ENCODE data around the gene CFAP100.

CFAP100 gene

GRCh38 chr3:126356373-126357264, 38.1 kb upstream of the CFAP100 start:
- DNase-seq (ENCODE audit: low read depth) = no peak

GRCh38 chr3:126357295-126358037, 37.2 kb upstream of the CFAP100 start, which contains the start of gene KLF15:
Gene KLF15 (minus strand): TSS chr3:126357408. CDS start chr3:126352922, 4,486 bp downstream.
- peak; percentile 71 for DNase-seq (ENCODE audit: low read depth)

- DNase-seq (ENCODE audit: low read depth) = no peak
These were observed 36.5 kb upstream of the CFAP100 start for GRCh38 chr3:126358038-126358815.

- DNase-seq (ENCODE audit: low read depth) = no peak
These were observed 35.9 kb upstream of the CFAP100 start for GRCh38 chr3:126358816-126359181.

- no peak for DNase-seq (ENCODE audit: low read depth)
These were observed 34.5 kb upstream of the CFAP100 start for GRCh38 chr3:126360046-126360713.

GRCh38 chr3:126360714-126361060, 34.0 kb upstream of the CFAP100 start:
- no peak for DNase-seq (ENCODE audit: low read depth)

GRCh38 chr3:126361211-126361610, 33.5 kb upstream of the CFAP100 start:
- DNase-seq (ENCODE audit: low read depth) = no peak

- no peak for DNase-seq (ENCODE audit: low read depth)
These were observed 30.5 kb upstream of the CFAP100 start for GRCh38 chr3:126364130-126364695.

- no peak for DNase-seq (ENCODE audit: low read depth)
These were observed 29.9 kb upstream of the CFAP100 start for GRCh38 chr3:126364731-126365301.

GRCh38 chr3:126365351-126366277, 29.1 kb upstream of the CFAP100 start:
- DNase-seq (ENCODE audit: low read depth) = no peak

GRCh38 chr3:126367316-126367805, 27.3 kb upstream of the CFAP100 start:
- DNase-seq (ENCODE audit: low read depth) = no peak

- DNase-seq (ENCODE audit: low read depth) = no peak
These were observed 25.2 kb upstream of the CFAP100 start for GRCh38 chr3:126369490-126369889.

GRCh38 chr3:126370055-126370454, 24.7 kb upstream of the CFAP100 start:
- no peak for DNase-seq (ENCODE audit: low read depth)

GRCh38 chr3:126370606-126371005, 24.1 kb upstream of the CFAP100 start:
- DNase-seq (ENCODE audit: low read depth) = no peak

GRCh38 chr3:126371096-126371705, 23.5 kb upstream of the CFAP100 start:
- DNase-seq (ENCODE audit: low read depth) = no peak

- DNase-seq (ENCODE audit: low read depth) = no peak
These were observed 22.1 kb upstream of the CFAP100 start for GRCh38 chr3:126372413-126373145.

GRCh38 chr3:126373146-126373613, 21.5 kb upstream of the CFAP100 start:
- no peak for DNase-seq (ENCODE audit: low read depth)
